Neural cell (in vitro differentiated cells): Measurements from ENCODE around the gene BLM. TPM values are rescaled to one million over a fixed set of nuclear protein-coding genes. Genes with fewer than 3 reads are reported as not detected.

ENCODE experiments used
- H2AFZ ChIP-seq: fragments of 200-600, 300-800 bp; sonication (generic), shearing (Covaris generic); 2 replicates; pipeline ENCODE4 v1.6.0; 2014; ENCODE audit warnings: low read depth, mild to moderate bottlenecking, antibody characterized with exemption, low read length, moderate library complexity
- H3F3A ChIP-seq: fragments of 200-600 bp; shearing (Covaris generic); 2 replicates; pipeline ENCODE4 v1.6.1; 2016; ENCODE audit warnings: mild to moderate bottlenecking, moderate library complexity, mixed read lengths, antibody characterized with exemption, low read length; ENCODE audit not compliant: insufficient read depth, poor library complexity, severe bottlenecking
- H3K27ac ChIP-seq: fragments of 200-600, 300-800 bp; sonication (generic), shearing (Covaris generic); 2 replicates; pipeline ENCODE4 v1.5.1; 2014; ENCODE audit warnings: mild to moderate bottlenecking, low read length, moderate library complexity
- H3K27me3 ChIP-seq: fragments of 300-800, 200-600 bp; sonication (generic), shearing (Covaris generic); 2 replicates; pipeline ENCODE4 v1.6.0; 2014; ENCODE audit warnings: mild to moderate bottlenecking, low read depth, low read length, moderate library complexity; ENCODE audit not compliant: insufficient read depth
- H3K36me3 ChIP-seq: fragments of 300-800, 200-600 bp; sonication (generic), shearing (Covaris generic); 2 replicates; pipeline ENCODE4 v1.5.1; 2014; ENCODE audit warnings: mild to moderate bottlenecking, antibody characterized with exemption, low read length, moderate library complexity; ENCODE audit not compliant: insufficient read depth
- H3K4me2 ChIP-seq: fragments of 300-800, 200-600 bp; sonication (generic), shearing (Covaris generic); 2 replicates; pipeline ENCODE4 v1.6.0; 2014; ENCODE audit warnings: mild to moderate bottlenecking, low read length
- H3K4me3 ChIP-seq: fragments of 300-800, 200-600 bp; sonication (generic), shearing (Covaris generic); 2 replicates; pipeline ENCODE4 v1.5.1; 2014; ENCODE audit warnings: mild to moderate bottlenecking, low read length, moderate library complexity
- H3K79me2 ChIP-seq: fragments of 200-600 bp; shearing (Covaris generic); replicated peaks from 2 replicates; pipeline ENCODE4 v1.6.0; 2014; ENCODE audit warnings: mild to moderate bottlenecking, low read length, moderate library complexity; ENCODE audit not compliant: insufficient read depth
- H3K9ac ChIP-seq: fragments of 300-800, 200-600 bp; sonication (generic), shearing (Covaris generic); 2 replicates; pipeline ENCODE4 v1.6.1; 2016; ENCODE audit warnings: mild to moderate bottlenecking, low read length, mixed read lengths
- H3K9me2 ChIP-seq: fragments of 200-600 bp; shearing (Covaris generic); 2 replicates; pipeline ENCODE4 v1.6.1; 2016; ENCODE audit warnings: mild to moderate bottlenecking, low read length, mixed read lengths; ENCODE audit not compliant: insufficient read depth
- H3K9me3 ChIP-seq: fragments of 200-600, 300-800 bp; sonication (generic), shearing (Covaris generic); 2 replicates; pipeline ENCODE4 v1.6.1; 2016; ENCODE audit warnings: mild to moderate bottlenecking, mixed run types, low read length, moderate library complexity, mixed read lengths
- H4K20me1 ChIP-seq: fragments of 200-600 bp; shearing (Covaris generic); 2 replicates; pipeline ENCODE4 v1.6.1; 2016; ENCODE audit warnings: mild to moderate bottlenecking, mixed run types; ENCODE audit not compliant: insufficient read depth
- CTCF ChIP-seq: fragments of 450-650 bp; IDR thresholded peaks from 2 replicates; pipeline ENCODE4 v1.5.1; 2014; ENCODE audit warnings: antibody characterized with exemption, mild to moderate bottlenecking, moderate library complexity; ENCODE audit not compliant: poor library complexity, severe bottlenecking
- EP300 ChIP-seq: fragments of 450-650 bp; conservative IDR thresholded peaks from 2 replicates; pipeline ENCODE4 v1.6.1; 2014; ENCODE audit warnings: antibody characterized with exemption, mild to moderate bottlenecking, moderate library complexity; ENCODE audit not compliant: poor library complexity, severe bottlenecking
- EZH2 ChIP-seq: fragments of 200-600, 300-800 bp; shearing (Covaris generic), sonication (generic); IDR thresholded peaks from 2 replicates; pipeline ENCODE4 v1.6.1; 2014; ENCODE audit warnings: antibody characterized with exemption, low read length, borderline replicate concordance, mild to moderate bottlenecking; ENCODE audit not compliant: insufficient read depth, poor library complexity, severe bottlenecking
- MXI1 ChIP-seq: fragments of 450-650 bp; conservative IDR thresholded peaks from 2 replicates; pipeline ENCODE4 v1.6.1; 2014; ENCODE audit warnings: antibody characterized with exemption, mild to moderate bottlenecking; ENCODE audit not compliant: poor library complexity, severe bottlenecking
- POLR2AphosphoS5 ChIP-seq: IDR thresholded peaks from 2 replicates; pipeline ENCODE4 v1.6.1; 2012
- RAD21 ChIP-seq: fragments of 450-650 bp; conservative IDR thresholded peaks from 2 replicates; pipeline ENCODE4 v1.6.1; 2014; ENCODE audit warnings: antibody characterized with exemption, mild to moderate bottlenecking, moderate library complexity
- REST ChIP-seq: IDR thresholded peaks from 2 replicates; pipeline ENCODE4 v1.6.1; 2012; ENCODE audit warnings: borderline replicate concordance
- SMC3 ChIP-seq: fragments of 450-650 bp; conservative IDR thresholded peaks from 2 replicates; pipeline ENCODE4 v1.6.1; 2014; ENCODE audit warnings: antibody characterized with exemption, mild to moderate bottlenecking, moderate library complexity; ENCODE audit not compliant: poor library complexity
- TAF1 ChIP-seq: IDR thresholded peaks from 2 replicates; pipeline ENCODE4 v1.6.1; 2012; ENCODE audit warnings: low read depth
- polyA plus RNA-seq: library from polyadenylated mRNA; depleted of rRNA; stranded (reverse); fragments of >200 nt; gene quantifications from 2 replicates; pipeline ENCODE4 v1.2.3, GENCODE V29; 2014

The BLM gene
- polyA plus RNA-seq, 1 donor from 2014 or later, result 4.5 TPM

- H2AFZ ChIP-seq, result no peak overlapping the region
These were observed 35.7 kb upstream of the BLM start for GRCh38 chr15:90681480-90681879.

GRCh38 chr15:90683371-90683770, 33.8 kb upstream of the BLM start:
- Histone ChIP-seq H3K4me3 (no peak overlapping the region), H2AFZ (no peak overlapping the region), H3F3A (no peaks in the 10 kb centered on the region), H3K9me2 (no peaks in the 10 kb centered on the region), H3K36me3 (no peaks in the 10 kb centered on the region), H3K4me2 (no peak overlapping the region), H3K9ac (no peak overlapping the region), H3K79me2 (no peaks in the 10 kb centered on the region), H3K27me3 (no peaks in the 10 kb centered on the region), H3K9me3 (no peaks in the 10 kb centered on the region), H4K20me1 (no peaks in the 10 kb centered on the region), H3K27ac (no peak overlapping the region)
- TF ChIP-seq EZH2, result no peak
- TF ChIP-seq RAD21, result no peak
- no peak for TF ChIP-seq EP300
- no peak for TF ChIP-seq MXI1
- TF ChIP-seq TAF1, result no peak
- no peak for TF ChIP-seq POLR2AphosphoS5
- TF ChIP-seq SMC3, result no peak
- no peak for TF ChIP-seq REST

More at GRCh38 chr15:90681480-90681879, 35.7 kb upstream of the BLM start:
- TF ChIP-seq EP300 (no peak), TAF1 (no peak), MXI1 (no peak), SMC3 (no peak), EZH2 (no peak), POLR2AphosphoS5 (no peak), REST (no peak), RAD21 (no peak), CTCF (no peak)
- Histone ChIP-seq H3K4me2 (no peak overlapping the region), H3K27me3 (no peaks in the 10 kb centered on the region), H3K79me2 (no peaks in the 10 kb centered on the region), H3F3A (no peaks in the 10 kb centered on the region), H3K36me3 (no peaks in the 10 kb centered on the region), H3K9ac (no peak overlapping the region), H3K4me3 (no peak overlapping the region), H4K20me1 (no peaks in the 10 kb centered on the region), H3K9me3 (no peaks in the 10 kb centered on the region), H3K27ac (no peak overlapping the region), H3K9me2 (no peaks in the 10 kb centered on the region)
